ENCODE results near the gene SENP6.

The SENP6 gene

DNA sequence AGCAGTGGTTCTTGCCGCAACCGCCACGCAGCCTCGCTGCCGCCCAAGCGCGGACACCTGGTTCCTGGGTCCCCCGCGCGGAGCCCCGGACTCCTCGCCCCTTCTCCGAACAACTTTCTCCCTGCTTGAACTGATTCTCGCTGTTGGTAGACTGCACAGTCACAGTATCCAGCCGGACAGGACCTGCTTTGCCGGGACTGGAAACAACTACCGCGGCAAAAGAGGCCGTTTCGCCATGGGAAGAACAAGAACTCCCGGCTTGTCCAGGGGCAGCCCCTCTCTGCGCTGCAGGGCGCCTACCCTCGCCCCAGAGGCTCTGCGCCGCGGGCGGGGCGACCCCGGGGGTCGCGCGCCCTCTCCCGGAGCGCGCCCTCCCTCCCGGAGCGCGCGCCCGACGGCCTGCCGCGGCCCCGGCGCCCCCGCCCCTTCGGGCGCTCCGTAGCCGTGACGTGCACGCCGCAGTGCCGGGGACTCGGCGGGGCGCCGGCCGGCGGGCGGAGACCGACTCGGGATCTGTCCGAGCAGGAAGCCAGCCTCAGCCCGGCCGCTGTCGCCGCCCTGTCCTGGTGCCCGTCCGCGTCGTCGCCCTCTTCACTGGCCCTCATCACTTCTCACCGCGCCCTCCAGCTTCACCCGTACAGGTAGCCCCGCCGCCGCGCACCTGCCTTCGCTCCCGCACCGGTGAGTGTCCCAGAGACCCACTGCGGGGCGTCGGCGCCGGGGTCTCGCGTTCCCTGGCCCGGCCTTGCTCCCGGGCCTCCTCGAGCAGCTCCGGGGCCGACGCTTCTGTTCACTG lies 147.3 kb downstream of the SENP6 start, which contains the start of gene MYO6:
Gene MYO6 (plus strand): TSS at position 497 of the 796 bp plus-strand sequence. CDS start 68,309 bp downstream, outside the sequence.
- peak; percentile 57 to 90 for DNase-seq

DNA sequence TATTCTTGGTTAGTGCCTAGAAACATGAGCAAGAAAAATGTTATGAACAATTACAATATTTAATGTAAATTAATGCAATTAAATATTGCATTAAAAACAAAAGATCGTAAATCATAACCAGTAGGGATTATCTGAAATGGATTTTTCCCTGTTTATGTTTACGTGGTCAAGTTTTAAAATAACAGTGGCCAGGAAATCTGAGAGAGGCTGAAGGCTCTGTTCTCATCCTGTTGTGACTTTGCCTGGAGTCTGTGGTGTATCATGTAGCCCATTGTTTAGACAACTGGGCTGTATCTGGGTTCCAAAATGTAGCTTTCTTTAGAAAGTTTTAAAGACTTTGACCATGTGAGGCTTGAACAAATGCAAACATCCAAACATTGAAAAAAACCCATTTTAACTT lies 149.8 kb downstream of the SENP6 start:
- no peak for DNase-seq

DNA sequence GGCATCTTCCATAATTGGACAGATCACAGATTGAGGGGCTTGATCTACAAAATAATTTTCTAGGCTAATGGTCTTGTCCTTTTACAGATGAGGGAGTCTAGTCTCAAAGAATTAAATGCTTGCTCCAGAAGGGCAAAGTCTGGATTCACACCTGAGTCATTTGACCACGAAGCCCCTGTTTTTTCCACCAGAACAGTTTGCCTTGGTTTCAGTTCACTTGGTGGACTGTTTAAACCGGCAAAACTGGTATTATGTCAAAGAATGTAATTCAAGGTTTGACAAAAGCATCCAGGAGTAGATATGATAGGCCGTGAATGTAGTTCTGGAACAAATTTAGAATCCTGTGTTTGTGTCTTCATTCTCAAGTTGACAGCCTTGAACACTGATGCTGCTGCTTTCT lies 150.7 kb downstream of the SENP6 start:
- DNase-seq = peak in 1 of 2 experiments; percentile 3

DNA sequence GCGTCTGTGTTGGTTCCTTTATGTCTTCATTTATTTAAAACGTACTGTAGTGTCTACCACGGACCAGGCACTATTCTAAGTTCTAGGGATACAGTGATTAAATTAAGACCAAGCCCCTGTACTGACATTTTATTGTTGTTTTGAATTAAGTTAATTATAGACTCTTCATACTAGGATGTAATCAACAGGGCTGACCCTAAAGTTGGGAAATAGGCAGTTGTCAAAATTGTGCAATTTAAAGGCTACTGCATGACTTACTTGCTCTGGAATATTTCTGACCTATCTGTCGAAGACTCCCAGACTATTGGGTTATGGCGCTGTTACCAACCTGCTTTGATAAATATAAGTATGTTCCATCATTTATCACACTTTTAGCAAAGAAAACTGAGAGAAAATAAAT lies 154.0 kb downstream of the SENP6 start:
- DNase-seq = no peak

DNA sequence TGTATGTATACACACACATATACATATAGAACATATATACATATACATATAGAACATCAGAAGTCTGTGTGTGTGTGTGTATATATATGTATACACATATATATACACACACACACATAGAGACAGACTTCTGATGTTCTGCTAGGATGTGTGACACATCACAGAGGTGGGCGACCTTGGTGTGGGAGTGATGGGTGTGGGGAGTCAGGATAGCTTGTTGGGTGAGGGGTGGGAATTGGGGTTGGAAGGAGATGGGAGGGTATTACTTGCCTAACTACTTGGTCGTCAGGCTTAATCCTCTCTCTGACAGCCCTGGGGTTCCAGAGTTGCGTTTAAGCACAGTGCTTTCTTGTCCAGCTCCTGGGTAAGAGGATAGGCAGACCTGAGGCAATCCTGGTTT lies 155.6 kb downstream of the SENP6 start:
- DNase-seq = no peak

DNA sequence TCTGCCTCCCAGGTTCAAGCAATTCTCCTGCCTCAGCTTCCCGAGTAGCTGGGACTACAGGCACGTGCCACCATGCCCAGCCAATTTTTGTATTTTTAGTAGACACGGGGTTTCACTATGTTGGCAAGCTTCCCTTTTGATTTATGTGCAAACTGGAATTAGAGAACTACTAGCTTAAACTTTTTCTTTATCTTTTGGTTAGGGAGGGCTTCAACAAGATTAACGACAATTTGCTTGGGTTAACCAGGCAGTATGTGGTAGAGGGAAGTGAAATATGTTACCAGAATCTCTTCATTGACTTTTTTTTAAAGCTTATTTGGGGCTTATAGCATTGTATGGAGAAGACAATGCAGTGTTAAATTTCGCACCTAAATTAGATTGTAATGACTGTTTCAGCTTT lies 156.4 kb downstream of the SENP6 start:
- DNase-seq = no peak

DNA sequence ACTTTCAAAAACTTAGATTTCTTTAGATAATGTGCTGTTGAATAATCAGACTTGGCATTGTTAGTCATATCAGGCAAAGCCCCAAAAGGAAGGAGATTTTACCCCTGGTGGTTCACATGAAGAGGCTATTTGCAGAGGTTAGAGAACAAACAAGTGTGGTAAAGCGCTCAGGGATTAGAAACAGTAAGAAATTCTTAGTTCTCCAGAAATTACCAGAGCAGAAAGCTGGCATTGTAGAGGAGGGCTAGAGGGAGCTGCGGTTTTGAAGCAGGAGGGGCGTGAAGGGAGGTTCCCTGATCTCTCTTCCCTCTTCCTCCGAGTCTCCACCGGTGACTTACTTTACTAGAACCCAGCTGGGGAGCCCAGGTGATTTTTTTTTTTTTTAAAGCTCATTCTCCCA lies 157.5 kb downstream of the SENP6 start:
- no peak for DNase-seq

DNA sequence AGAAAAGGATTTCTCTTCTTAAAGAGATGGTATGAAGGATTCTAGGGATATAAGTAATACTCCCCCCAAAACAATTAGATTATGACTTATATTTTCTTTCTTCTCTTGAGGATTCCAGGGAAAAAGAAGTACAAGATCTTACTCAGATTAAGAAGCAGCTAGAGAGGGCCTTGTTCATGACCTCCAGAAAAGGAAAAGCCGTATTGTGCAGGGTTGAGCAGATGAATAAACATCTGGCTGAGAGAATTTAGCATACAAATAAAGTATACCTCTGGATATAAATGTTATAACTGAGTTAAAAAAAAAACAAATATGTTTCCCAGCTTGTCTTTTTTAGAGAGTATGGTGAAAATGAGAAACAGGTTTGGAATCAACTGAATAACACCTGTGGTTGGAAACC lies 158.6 kb downstream of the SENP6 start:
- DNase-seq = no peak

DNA sequence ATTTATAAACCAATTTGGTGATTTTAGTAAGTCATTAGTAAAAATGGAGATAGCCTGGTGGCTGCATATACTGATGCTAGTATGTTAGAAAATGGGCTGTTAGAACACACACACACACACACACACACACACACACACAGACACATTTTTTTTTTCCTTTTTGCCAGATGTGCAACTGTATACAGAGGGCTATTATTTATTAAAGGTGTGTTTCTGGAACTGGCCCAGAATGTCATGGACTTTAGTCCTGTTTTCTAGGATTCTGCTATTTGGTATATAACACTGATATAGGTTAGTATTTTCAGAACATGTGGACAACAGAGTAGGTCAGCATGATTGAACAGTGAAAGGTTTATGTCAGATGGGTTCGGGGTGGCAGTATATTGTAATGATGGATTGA lies 159.8 kb downstream of the SENP6 start:
- DNase-seq = no peak

DNA sequence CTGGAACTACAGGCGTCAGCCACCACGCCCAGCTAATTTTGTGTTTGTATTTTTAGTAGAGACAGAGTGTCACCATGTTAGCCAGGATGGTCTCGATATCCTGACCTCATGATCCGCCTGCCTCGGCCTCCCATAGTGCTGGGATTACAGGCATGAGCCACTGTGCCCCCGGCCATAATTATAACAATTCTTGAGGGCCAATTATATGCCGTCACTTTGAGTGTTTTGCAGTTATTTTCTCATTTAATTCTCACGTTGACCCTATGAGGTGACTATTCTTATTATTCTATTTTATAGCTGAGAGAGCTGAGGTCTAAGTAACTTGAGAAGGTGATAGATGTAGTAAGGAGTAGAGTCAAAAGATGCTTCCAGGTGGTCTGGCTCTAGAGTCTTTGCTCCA lies 160.4 kb downstream of the SENP6 start:
- DNase-seq = no peak

DNA sequence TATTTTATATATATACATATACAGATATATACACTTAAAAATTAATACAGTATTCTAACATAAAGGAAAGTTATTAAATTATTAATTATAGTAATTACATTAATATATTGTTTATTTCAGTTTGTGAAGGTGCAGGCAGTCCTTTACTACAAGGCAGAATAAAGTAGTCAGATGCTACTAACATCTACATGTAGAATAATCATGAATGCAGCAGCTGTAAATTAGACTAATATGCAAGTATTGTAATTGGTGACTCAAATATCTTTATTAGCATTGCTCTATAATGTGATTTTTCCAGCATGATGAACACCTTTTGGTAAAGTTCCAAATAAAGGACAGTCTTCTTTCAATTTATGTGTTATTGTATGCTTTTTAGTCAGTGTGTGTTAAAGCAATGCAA lies 164.7 kb downstream of the SENP6 start:
- DNase-seq = no peak

Data from NCI-H526 (cell line).